ENCODE data around the gene MDFIC.
A peak's percentile ranks its signal among the peaks of the same experiment; 100 is the strongest.

MDFIC gene

DNA sequence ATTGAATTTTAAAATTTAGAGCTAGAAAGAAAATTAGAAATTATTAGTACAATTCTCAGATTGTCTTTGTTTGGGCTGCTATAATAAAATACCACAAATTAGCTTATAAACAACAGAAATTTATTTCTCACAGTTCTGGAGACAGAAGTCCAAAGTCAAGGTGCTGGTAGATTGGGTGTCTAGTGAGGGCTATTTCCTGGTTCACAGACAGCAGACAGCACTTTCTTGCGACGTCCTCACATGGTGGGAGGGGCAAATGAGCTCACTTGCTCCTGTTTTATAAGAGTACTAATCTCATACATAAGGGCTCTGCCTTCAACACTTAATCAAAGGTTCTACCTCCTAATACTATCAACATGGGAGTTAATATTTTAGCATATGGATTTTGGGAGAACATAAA, 134.1 kb downstream of the MDFIC start:
- no peak overlapping the region for H3K4me3 ChIP-seq (ENCODE audit: low read depth, low read length)
- DNase-seq (ENCODE audit: low read depth): no peak
- TF ChIP-seq POLR2A (IDR thresholded peaks at IDR 0.05; ENCODE audit: extremely low read depth, insufficient read length) (no peak), MYC (IDR thresholded peaks at IDR 0.05; ENCODE audit: low read depth, low read length) (no peak)
- TF ChIP-seq, protein P1, sequence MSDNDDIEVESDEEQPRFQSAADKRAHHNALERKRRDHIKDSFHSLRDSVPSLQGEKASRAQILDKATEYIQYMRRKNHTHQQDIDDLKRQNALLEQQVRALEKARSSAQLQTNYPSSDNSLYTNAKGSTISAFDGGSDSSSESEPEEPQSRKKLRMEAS (IDR thresholded peaks at IDR 0.05; ENCODE audit: low read depth, low read length): no peak
- TF ChIP-seq, protein P2, sequence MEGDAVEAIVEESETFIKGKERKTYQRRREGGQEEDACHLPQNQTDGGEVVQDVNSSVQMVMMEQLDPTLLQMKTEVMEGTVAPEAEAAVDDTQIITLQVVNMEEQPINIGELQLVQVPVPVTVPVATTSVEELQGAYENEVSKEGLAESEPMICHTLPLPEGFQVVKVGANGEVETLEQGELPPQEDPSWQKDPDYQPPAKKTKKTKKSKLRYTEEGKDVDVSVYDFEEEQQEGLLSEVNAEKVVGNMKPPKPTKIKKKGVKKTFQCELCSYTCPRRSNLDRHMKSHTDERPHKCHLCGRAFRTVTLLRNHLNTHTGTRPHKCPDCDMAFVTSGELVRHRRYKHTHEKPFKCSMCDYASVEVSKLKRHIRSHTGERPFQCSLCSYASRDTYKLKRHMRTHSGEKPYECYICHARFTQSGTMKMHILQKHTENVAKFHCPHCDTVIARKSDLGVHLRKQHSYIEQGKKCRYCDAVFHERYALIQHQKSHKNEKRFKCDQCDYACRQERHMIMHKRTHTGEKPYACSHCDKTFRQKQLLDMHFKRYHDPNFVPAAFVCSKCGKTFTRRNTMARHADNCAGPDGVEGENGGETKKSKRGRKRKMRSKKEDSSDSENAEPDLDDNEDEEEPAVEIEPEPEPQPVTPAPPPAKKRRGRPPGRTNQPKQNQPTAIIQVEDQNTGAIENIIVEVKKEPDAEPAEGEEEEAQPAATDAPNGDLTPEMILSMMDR (IDR thresholded peaks at IDR 0.05; ENCODE audit: low read depth, low read length): no peak

DNA sequence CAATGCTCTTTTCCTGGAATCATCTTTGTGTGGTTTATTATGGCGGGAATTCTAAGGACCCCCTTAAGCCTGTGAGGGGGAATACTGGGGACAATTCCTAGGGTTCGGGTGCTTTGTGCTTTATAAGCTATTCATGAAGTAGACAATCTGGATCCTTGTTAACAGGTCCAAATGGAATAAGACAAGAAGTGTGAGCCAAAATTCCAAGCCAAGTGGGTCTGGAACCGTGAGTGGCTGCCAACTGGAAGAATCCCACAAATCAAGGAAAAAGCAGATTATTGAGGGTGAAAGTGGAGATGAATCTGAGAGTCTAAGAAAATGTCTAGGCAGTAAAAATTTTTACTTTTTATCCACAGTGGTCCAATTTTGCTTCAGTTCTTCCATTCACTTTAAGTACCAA, 136.8 kb downstream of the MDFIC start:
- no peak overlapping the region for H3K4me3 ChIP-seq (ENCODE audit: low read depth, low read length)
- TF ChIP-seq, protein P2 (IDR thresholded peaks at IDR 0.05; ENCODE audit: low read depth, low read length): no peak
- TF ChIP-seq POLR2A (IDR thresholded peaks at IDR 0.05; ENCODE audit: extremely low read depth, insufficient read length): no peak
- TF ChIP-seq MYC (IDR thresholded peaks at IDR 0.05; ENCODE audit: low read depth, low read length): no peak
- TF ChIP-seq, protein P1 (IDR thresholded peaks at IDR 0.05; ENCODE audit: low read depth, low read length): no peak
- DNase-seq (ENCODE audit: low read depth): no peak

DNA sequence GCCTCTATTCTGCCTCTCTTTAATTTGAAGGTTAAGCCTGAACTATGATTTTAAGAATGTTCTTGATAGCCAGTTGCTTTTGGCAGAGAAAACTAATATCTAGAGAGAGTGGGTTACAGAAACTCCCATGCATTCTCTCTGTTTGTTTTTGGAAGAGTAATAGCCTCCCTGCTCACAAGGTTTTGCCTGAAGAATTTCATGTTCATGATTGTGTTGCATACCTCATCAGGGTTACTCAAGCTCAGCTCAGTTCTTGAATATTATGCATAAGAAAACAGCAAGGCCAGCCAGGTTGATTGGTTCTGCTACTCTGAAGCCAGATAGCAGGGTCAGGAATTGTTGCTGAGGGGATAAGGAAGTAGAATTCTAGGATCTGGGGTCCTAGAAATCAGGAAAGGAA, 137.4 kb downstream of the MDFIC start:
- H3K4me3 ChIP-seq (ENCODE audit: low read depth, low read length): no peak overlapping the region
- no peak for DNase-seq (ENCODE audit: low read depth)
- TF ChIP-seq MYC (IDR thresholded peaks at IDR 0.05; ENCODE audit: low read depth, low read length): no peak
- no peak for TF ChIP-seq POLR2A (IDR thresholded peaks at IDR 0.05; ENCODE audit: extremely low read depth, insufficient read length)
- TF ChIP-seq, protein P1 (IDR thresholded peaks at IDR 0.05; ENCODE audit: low read depth, low read length): no peak
- TF ChIP-seq, protein P2 (IDR thresholded peaks at IDR 0.05; ENCODE audit: low read depth, low read length): no peak

DNA sequence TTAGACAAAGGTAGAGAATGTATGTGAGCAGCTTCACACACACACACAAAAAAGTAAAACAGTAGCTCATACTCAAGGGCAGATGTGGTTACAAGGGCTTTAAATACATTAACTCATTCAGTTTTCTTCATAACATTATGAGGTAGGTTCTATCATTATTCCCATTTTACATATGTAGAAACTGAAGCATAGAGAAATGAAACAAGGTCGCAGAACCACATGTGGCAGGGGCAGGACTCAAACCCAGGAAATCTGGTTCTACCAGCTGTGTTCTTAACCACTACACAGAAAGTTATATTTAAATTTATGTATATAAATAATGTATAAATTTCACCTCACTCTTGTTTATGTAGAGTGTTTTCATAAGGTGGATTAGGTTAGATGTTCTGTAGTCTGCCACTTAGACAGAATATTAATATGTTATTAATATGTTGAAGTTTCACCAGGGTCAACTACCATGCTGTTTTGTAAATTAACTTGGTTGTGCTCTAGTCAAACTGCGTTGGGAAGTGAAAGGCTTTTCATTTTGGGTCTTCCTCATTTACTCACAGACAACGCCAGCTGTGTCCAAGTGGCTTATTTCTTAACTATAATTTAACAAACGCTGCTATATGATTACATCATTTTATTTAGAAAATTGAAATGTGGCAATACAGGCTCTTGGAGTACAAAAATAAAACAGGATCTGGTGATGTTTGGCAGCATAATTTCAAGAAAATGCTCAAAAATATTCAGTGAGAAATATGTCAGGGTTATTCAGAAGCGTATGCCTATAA, 138.4 kb downstream of the MDFIC start:
- TF ChIP-seq POLR2A (IDR thresholded peaks at IDR 0.05; ENCODE audit: extremely low read depth, insufficient read length): no peak
- TF ChIP-seq, protein P2 (IDR thresholded peaks at IDR 0.05; ENCODE audit: low read depth, low read length): no peak
- TF ChIP-seq MYC (IDR thresholded peaks at IDR 0.05; ENCODE audit: low read depth, low read length): no peak
- TF ChIP-seq, protein P1 (IDR thresholded peaks at IDR 0.05; ENCODE audit: low read depth, low read length): no peak
- peak; percentile 12 for DNase-seq (ENCODE audit: low read depth)
- H3K4me3 ChIP-seq (ENCODE audit: low read depth, low read length): no peak overlapping the region

DNA sequence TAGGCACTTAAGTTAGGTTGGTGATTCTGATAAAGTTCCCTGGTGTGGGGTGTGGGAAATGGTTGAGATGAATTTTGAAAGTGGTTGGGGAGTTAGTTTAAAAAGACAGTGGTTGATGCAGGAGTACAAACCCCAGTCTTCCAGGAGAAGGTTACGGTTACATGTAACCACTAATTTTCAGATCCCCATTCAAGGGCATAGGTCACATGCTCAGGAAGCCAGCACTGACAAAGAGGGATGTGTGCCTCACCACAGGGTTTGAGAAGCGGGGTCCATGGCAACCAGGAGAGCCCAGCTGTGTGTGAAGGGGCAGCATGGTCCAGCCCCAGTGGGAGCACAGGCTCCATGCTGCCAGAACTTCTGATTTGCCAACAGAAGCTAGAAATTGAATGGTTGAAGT, 144.2 kb downstream of the MDFIC start:
- TF ChIP-seq, protein P1 (IDR thresholded peaks at IDR 0.05; ENCODE audit: low read depth, low read length): no peak
- TF ChIP-seq MYC (IDR thresholded peaks at IDR 0.05; ENCODE audit: low read depth, low read length) (no peak), POLR2A (IDR thresholded peaks at IDR 0.05; ENCODE audit: extremely low read depth, insufficient read length) (no peak)
- TF ChIP-seq, protein P2 (IDR thresholded peaks at IDR 0.05; ENCODE audit: low read depth, low read length): no peak
- DNase-seq (ENCODE audit: low read depth): no peak
- H3K4me3 ChIP-seq (ENCODE audit: low read depth, low read length): no peak overlapping the region

Data from NB4 (cell line).